Colonic mucosa (tissue), 4 donors: ENCODE measurements around the gene YAE1. TPM values are rescaled to one million over a fixed set of nuclear protein-coding genes. Genes with fewer than 3 reads are reported as not detected.
A peak's percentile ranks its signal among the peaks of the same experiment; 100 is the strongest.

Source experiments
- DNase-seq: peaks from one replicate; pipeline ENCODE4 v3.0.0-alpha.2; 2020
- H3K27ac ChIP-seq: fragments of 200-600 bp; one replicate; pipeline ENCODE4 v1.8.0; 2021
- H3K27me3 ChIP-seq: fragments of 200-600 bp; one replicate; pipeline ENCODE4 v1.8.0; 2021
- H3K36me3 ChIP-seq: fragments of 200-600 bp; one replicate; pipeline ENCODE4 v1.8.0; 2021
- H3K4me1 ChIP-seq: fragments of 200-600 bp; one replicate; pipeline ENCODE4 v1.8.0; 2021; ENCODE audit warnings: mild to moderate bottlenecking
- H3K4me3 ChIP-seq: fragments of 200-600 bp; one replicate; pipeline ENCODE4 v1.8.0; 2021
- H3K9ac ChIP-seq, 2 donors: one replicate each; pipeline ENCODE4 v1.7.0; 2013; ENCODE audit warnings: control low read depth in 2 of 2, low read depth in 2 of 2, low read length in 2 of 2
- H3K9me3 ChIP-seq: fragments of 200-600 bp; one replicate; pipeline ENCODE4 v1.8.0; 2021
- CTCF ChIP-seq: fragments of 200-600 bp; IDR thresholded peaks from one replicate; pipeline ENCODE4 v1.8.0; 2022; ENCODE audit warnings: antibody characterized with exemption, mild to moderate bottlenecking
- intact Hi-C: fragments of 100-400 bp; cut with DNase I; formaldehyde crosslinking; loops from one replicate; pipeline ENCODE4 v1.14.1; 2022
- total RNA-seq, 2 donors: library from RNA; stranded (reverse); fragmentation: NEBNext Ultra II Directional in 1 of 2; extraction: Animal tissue kit (Norgen Biotek cat#: 25700) in 1 of 2; gene quantifications; one replicate each; pipeline ENCODE4 v1.2.1, GENCODE V29; 2021
- donor health status: healthy.
- donor health status: DM: no; HTN: no; CAD: no.
- donor health status: DM: no; HTN: no; CAD: no.

YAE1 gene
- total RNA-seq, 2 donors from 2014 or later: 21.8 to 23.2 TPM

GRCh38 chr7:39606352-39606751 lies 40.1 kb downstream of the YAE1 start:
- Histone ChIP-seq H3K9me3 (no peaks in the 10 kb centered on the region), H3K9ac (no peak overlapping the region), H3K27me3 (no peaks in the 10 kb centered on the region), H3K4me1 (no peaks in the 10 kb centered on the region), H3K36me3 (no peaks in the 10 kb centered on the region), H3K4me3 (no peak overlapping the region), H3K27ac (no peak overlapping the region)
- no peak for DNase-seq
- no peak for TF ChIP-seq CTCF
- intact Hi-C loops: no loop called here

DNA sequence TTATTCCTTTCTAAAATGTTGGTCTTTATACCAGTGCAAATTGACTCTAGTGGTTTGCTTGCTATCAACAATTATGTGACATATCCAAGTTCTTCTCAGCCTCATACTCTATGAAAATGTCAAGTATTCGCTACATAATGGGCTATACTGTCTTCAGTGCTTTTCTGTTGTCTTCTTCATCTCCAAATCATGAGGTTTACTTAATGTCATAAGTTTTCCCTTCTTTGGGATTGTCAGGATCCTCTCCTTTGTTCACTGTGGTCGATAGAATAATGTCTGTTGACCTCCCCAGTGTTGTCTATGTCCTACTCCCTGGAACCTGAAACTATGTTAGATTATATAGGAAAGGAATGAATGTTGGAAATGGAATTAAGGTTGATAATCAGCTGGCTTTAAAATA lies 40.7 kb downstream of the YAE1 start:
- H3K9ac ChIP-seq: no peak overlapping the region
- intact Hi-C loops: no loop called here
- no peak overlapping the region for H3K27ac ChIP-seq
- no peaks in the 10 kb centered on the region for H3K4me1 ChIP-seq
- H3K27me3 ChIP-seq: no peaks in the 10 kb centered on the region
- no peaks in the 10 kb centered on the region for H3K36me3 ChIP-seq
- no peak for TF ChIP-seq CTCF
- H3K9me3 ChIP-seq: no peaks in the 10 kb centered on the region
- no peak overlapping the region for H3K4me3 ChIP-seq
- no peak for DNase-seq

- Histone ChIP-seq H3K27ac (no peak overlapping the region), H3K9me3 (no peaks in the 10 kb centered on the region), H3K4me3 (no peak overlapping the region), H3K36me3 (no peaks in the 10 kb centered on the region), H3K9ac (no peak overlapping the region), H3K4me1 (no peaks in the 10 kb centered on the region), H3K27me3 (no peaks in the 10 kb centered on the region)
- TF ChIP-seq CTCF: no peak
- DNase-seq: no peak
- intact Hi-C loops: no loop called here
These were observed 41.7 kb downstream of the YAE1 start for GRCh38 chr7:39607865-39608264.

GRCh38 chr7:39608278-39608677 lies 42.1 kb downstream of the YAE1 start:
- intact Hi-C loops: no loop called here
- Histone ChIP-seq H3K4me1 (no peaks in the 10 kb centered on the region), H3K9me3 (no peaks in the 10 kb centered on the region), H3K27ac (no peak overlapping the region), H3K9ac (no peak overlapping the region), H3K4me3 (no peak overlapping the region), H3K27me3 (no peaks in the 10 kb centered on the region), H3K36me3 (no peaks in the 10 kb centered on the region)
- no peak for DNase-seq
- no peak for TF ChIP-seq CTCF

GRCh38 chr7:39609113-39609934 lies 43.1 kb downstream of the YAE1 start:
- intact Hi-C loops: no loop called here
- no peaks in the 10 kb centered on the region for H3K27me3 ChIP-seq

More at GRCh38 chr7:39609113-39609934, 43.1 kb downstream of the YAE1 start:
- no peaks in the 10 kb centered on the region for H3K9me3 ChIP-seq
- DNase-seq: no peak
- H3K27ac ChIP-seq: no peak overlapping the region
- H3K36me3 ChIP-seq: no peaks in the 10 kb centered on the region
- no peak overlapping the region for H3K9ac ChIP-seq
- no peaks in the 10 kb centered on the region for H3K4me1 ChIP-seq
- peak overlapping the region; percentile 20 for H3K4me3 ChIP-seq
- no peak for TF ChIP-seq CTCF
